ENCODE measurements around the gene DSG3. TPM values are rescaled to one million over a fixed set of nuclear protein-coding genes. Genes with fewer than 3 reads are reported as not detected.

Gene DSG3
- total RNA-seq, 1 experiment from 2014 or later, result 0.04 TPM

DNA sequence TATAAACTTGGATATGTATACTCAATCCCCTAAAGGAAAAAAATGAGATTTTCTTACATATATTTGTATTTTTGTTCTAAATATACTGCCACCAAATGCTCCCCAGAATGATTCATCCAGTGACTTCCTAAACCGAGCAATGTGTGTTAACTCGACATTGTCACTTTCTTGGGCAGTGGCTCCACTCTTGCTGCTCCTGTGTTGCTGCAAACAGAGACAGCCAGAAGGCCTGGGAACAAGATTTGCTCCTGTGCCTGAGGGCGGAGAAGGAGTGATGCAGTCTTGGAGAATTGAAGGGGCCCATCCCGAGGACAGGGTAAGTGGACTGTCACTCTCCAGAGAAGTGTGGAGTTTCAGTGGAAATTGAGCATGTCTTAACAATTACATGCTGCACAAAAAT is 38.3 kb upstream of the DSG3 start:
- Histone ChIP-seq H3K56ac (ENCODE audit: insufficient read length, low read depth, low read length) (no peak overlapping the region), H3K14ac (ENCODE audit: insufficient read depth, low read length) (no peak overlapping the region), H3K9ac (ENCODE audit: extremely low read depth, insufficient read length, low read length) (no peak overlapping the region), H3K27ac (ENCODE audit: insufficient read length, low read depth, low read length) (no peak overlapping the region), H4K8ac (replicated peaks; ENCODE audit: insufficient read length, low read depth, low read length) (no peak overlapping the region), H4K91ac (ENCODE audit: insufficient read length, low read depth, low read length) (no peak overlapping the region), H3K18ac (ENCODE audit: insufficient read length, low read depth, low read length) (no peak overlapping the region), H4K5ac (ENCODE audit: insufficient read length, low read depth, low read length) (no peak overlapping the region), H2BK5ac (ENCODE audit: insufficient read length, low read length) (no peak overlapping the region), H3K23me2 (ENCODE audit: insufficient read length, low read depth, low read length, poor library complexity, severe bottlenecking) (no peaks in the 10 kb centered on the region), H3K4me2 (ENCODE audit: insufficient read depth, insufficient read length, low read length) (no peak overlapping the region), H3K79me1 (ENCODE audit: insufficient read depth, low read depth, low read length, poor library complexity, severe bottlenecking) (no peaks in the 10 kb centered on the region), H4K20me1 (ENCODE audit: control insufficient read depth, insufficient read depth, insufficient read length) (no peaks in the 10 kb centered on the region), H2BK12ac (ENCODE audit: insufficient read length, low read depth, low read length) (no peak overlapping the region), H3K9me3 (ENCODE audit: control insufficient read depth, low read depth, low read length) (no peaks in the 10 kb centered on the region), H2AK5ac (ENCODE audit: insufficient read length, low read length) (no peak overlapping the region), H2BK15ac (ENCODE audit: low read depth, low read length) (no peak overlapping the region), H3K27me3 (ENCODE audit: insufficient read depth, low read length) (no peaks in the 10 kb centered on the region), H2BK20ac (ENCODE audit: low read depth, low read length, poor library complexity, severe bottlenecking) (no peak overlapping the region), H3K23ac (ENCODE audit: insufficient read length, low read depth, low read length) (no peak overlapping the region), H3K4me1 (ENCODE audit: insufficient read depth, low read length) (no peaks in the 10 kb centered on the region), H3K79me2 (ENCODE audit: insufficient read depth, low read length) (no peaks in the 10 kb centered on the region), H3T11ph (ENCODE audit: low read length) (no peak overlapping the region), H3K4ac (ENCODE audit: low read depth, low read length) (no peak overlapping the region), H2BK120ac (ENCODE audit: low read depth, low read length, poor library complexity, severe bottlenecking) (no peak overlapping the region), H2AFZ (ENCODE audit: low read length) (no peak overlapping the region)
- Mint-ChIP-seq H3K27me3 (ENCODE audit: low read depth) (no peaks in the 10 kb centered on the region), H3K36me3 (ENCODE audit: insufficient read depth in 1 of 3, low read depth in 3 of 3) (no peaks in the 10 kb centered on the region), H3K4me3 (no peak overlapping the region), H3K4me1 (no peaks in the 10 kb centered on the region), H3K27ac (no peak overlapping the region), H3K9me3 (peaks cover 0 to 4% of the 10 kb centered on the region in 2 experiments; a peak in 1 of 5 replicates)
- DNase-seq, result no peak
- no CpG with 5 or more reads among the region's 4 CpGs for WGBS (ENCODE audit: extremely low coverage, insufficient read length, low lambda C conversion rate)
- TF ChIP-seq, protein P1, sequence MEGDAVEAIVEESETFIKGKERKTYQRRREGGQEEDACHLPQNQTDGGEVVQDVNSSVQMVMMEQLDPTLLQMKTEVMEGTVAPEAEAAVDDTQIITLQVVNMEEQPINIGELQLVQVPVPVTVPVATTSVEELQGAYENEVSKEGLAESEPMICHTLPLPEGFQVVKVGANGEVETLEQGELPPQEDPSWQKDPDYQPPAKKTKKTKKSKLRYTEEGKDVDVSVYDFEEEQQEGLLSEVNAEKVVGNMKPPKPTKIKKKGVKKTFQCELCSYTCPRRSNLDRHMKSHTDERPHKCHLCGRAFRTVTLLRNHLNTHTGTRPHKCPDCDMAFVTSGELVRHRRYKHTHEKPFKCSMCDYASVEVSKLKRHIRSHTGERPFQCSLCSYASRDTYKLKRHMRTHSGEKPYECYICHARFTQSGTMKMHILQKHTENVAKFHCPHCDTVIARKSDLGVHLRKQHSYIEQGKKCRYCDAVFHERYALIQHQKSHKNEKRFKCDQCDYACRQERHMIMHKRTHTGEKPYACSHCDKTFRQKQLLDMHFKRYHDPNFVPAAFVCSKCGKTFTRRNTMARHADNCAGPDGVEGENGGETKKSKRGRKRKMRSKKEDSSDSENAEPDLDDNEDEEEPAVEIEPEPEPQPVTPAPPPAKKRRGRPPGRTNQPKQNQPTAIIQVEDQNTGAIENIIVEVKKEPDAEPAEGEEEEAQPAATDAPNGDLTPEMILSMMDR (conservative IDR thresholded peaks at IDR 0.05), result no peak
